GM10248 (cell line): ENCODE data around the gene CCDC40.

Experiments
- CTCF ChIA-PET: fragments of 300-600 bp; sonication (Branson Sonifier 250); formaldehyde crosslinking; extraction: SDS; loops from one replicate; lab custom pipeline; 2021; ENCODE audit warnings: antibody characterized with exemption; lab: Yijun Ruan, JAX
- POLR2A ChIA-PET: fragments of 350-650 bp; sonication (Branson Sonifier 250); formaldehyde crosslinking; extraction: SDS; loops from one replicate; lab custom pipeline; 2020; ENCODE audit warnings: antibody characterized with exemption; lab: Yijun Ruan, JAX
- DNase-seq: peaks from one replicate; pipeline ENCODE4 v3.0.0; 2012; ENCODE audit errors: extremely low spot score
- CTCF ChIP-seq: IDR thresholded peaks from 2 replicates; pipeline ENCODE4 v1.5.1; 2012; ENCODE audit warnings: mild to moderate bottlenecking, low read depth; ENCODE audit errors: extremely low read depth, missing control alignments, control extremely low read depth

Gene CCDC40

GRCh38 chr17:80092959-80093358 is 56.5 kb downstream of the CCDC40 start:
- ChIA-PET CTCF (interaction anchor here (1.0 to 2.9 kb wide), 3 partner anchors 9 to 103 kb away, joined by 3 to 25 read pairs (median 23); partner anchors contain the start of gene GAA), POLR2A (no interaction called here)
- DNase-seq: no peak
- no peak for TF ChIP-seq CTCF

GRCh38 chr17:80095038-80095843 is 58.8 kb downstream of the CCDC40 start:
- ChIA-PET POLR2A (no interaction called here), CTCF (interaction anchor here (2.5 kb wide), 1 partner anchor 12 kb away, joined by 6 read pairs; no protein-coding TSS in a partner anchor)
- no peak for DNase-seq
- TF ChIP-seq CTCF: no peak

GRCh38 chr17:80095844-80096475 is 59.5 kb downstream of the CCDC40 start:
- ChIA-PET CTCF (interaction anchor here (2.5 kb wide), 1 partner anchor 13 kb away, joined by 6 read pairs; no protein-coding TSS in a partner anchor), POLR2A (no interaction called here)
- no peak for DNase-seq

GRCh38 chr17:80096561-80097021 is 60.1 kb downstream of the CCDC40 start:
- ChIA-PET CTCF (interaction anchor here (1.1 to 2.5 kb wide), 2 partner anchors 14 to 15 kb away, joined by 3 to 6 read pairs; no protein-coding TSS in a partner anchor), POLR2A (no interaction called here)
- no peak for DNase-seq
- TF ChIP-seq CTCF: no peak

More at GRCh38 chr17:80095844-80096475, 59.5 kb downstream of the CCDC40 start:
- TF ChIP-seq CTCF: no peak

- no peak for TF ChIP-seq CTCF
- DNase-seq: no peak
- ChIA-PET POLR2A (no interaction called here), CTCF (interaction anchor here (1.1 to 2.5 kb wide), 2 partner anchors 14 to 15 kb away, joined by 3 to 6 read pairs; no protein-coding TSS in a partner anchor)
Observed at GRCh38 chr17:80097127-80097621, 60.7 kb downstream of the CCDC40 start.

- ChIA-PET CTCF (interaction anchor here (1.1 to 2.5 kb wide), 2 partner anchors 15 to 16 kb away, joined by 3 to 6 read pairs; no protein-coding TSS in a partner anchor), POLR2A (no interaction called here)
- no peak for TF ChIP-seq CTCF
Observed at GRCh38 chr17:80097844-80098691, 61.6 kb downstream of the CCDC40 start.

More at GRCh38 chr17:80097844-80098691, 61.6 kb downstream of the CCDC40 start:
- DNase-seq: no peak
